Suprapubic skin (tissue), 4 donors: Measurements from ENCODE around the gene EMILIN3.

ENCODE experiments used
- EP300 ChIP-seq: sonication (generic); formaldehyde crosslinking; IDR thresholded peaks from one replicate; pipeline ENCODE4 v1.6.1; 2017; ENCODE audit warnings: antibody characterized with exemption
- POLR2A ChIP-seq, 2 donors: fragments of 450-650 bp; IDR thresholded peaks; one replicate each; pipeline ENCODE4 v1.6.1; 2017; ENCODE audit warnings: antibody characterized with exemption in 2 of 2, mild to moderate bottlenecking in 2 of 2, moderate library complexity in 2 of 2
- POLR2AphosphoS5 ChIP-seq, 3 donors: sonication (generic); formaldehyde crosslinking; IDR thresholded peaks; one replicate each; pipeline ENCODE4 v1.6.1; 2017; ENCODE audit warnings: antibody characterized with exemption in 3 of 3
- TF ChIP-seq, protein P1 (sequence below), 2 donors: fragments of 200-600 bp in 1 of 2; fragments of 450-650 bp in 1 of 2; sonication (generic) in 1 of 2; IDR thresholded peaks; one replicate each; pipeline ENCODE4 v1.5.1; 2016 to 2019; ENCODE audit warnings: antibody characterized with exemption in 2 of 2, mild to moderate bottlenecking in 1 of 2, moderate library complexity in 1 of 2

DNA sequence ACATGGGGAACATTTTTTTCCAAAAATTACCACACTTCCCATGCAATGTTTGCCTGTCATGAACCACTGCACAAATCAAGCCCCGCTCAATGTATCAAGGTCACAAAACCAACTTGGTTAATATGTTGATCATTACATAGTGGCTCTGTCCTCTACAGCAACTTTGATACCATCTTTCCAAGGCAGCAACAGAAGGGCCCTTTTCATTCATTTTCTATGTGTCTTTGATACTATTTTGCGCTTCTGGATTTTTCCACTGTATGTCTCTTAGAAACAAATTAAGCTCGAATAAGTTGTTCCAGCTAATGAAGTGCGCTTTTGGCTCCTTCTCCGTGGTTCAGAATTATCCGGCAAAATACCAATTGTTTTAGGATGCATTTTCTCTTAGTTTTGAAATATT is 50.6 kb downstream of the EMILIN3 start:
- TF ChIP-seq, protein P1, sequence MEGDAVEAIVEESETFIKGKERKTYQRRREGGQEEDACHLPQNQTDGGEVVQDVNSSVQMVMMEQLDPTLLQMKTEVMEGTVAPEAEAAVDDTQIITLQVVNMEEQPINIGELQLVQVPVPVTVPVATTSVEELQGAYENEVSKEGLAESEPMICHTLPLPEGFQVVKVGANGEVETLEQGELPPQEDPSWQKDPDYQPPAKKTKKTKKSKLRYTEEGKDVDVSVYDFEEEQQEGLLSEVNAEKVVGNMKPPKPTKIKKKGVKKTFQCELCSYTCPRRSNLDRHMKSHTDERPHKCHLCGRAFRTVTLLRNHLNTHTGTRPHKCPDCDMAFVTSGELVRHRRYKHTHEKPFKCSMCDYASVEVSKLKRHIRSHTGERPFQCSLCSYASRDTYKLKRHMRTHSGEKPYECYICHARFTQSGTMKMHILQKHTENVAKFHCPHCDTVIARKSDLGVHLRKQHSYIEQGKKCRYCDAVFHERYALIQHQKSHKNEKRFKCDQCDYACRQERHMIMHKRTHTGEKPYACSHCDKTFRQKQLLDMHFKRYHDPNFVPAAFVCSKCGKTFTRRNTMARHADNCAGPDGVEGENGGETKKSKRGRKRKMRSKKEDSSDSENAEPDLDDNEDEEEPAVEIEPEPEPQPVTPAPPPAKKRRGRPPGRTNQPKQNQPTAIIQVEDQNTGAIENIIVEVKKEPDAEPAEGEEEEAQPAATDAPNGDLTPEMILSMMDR (IDR thresholded peaks at IDR 0.05) = no peak
- TF ChIP-seq POLR2AphosphoS5 (IDR thresholded peaks at IDR 0.05) = no peak
- TF ChIP-seq POLR2A (IDR thresholded peaks at IDR 0.05) = no peak
- no peak for TF ChIP-seq EP300
